HG03565 (cell line): Measurements from ENCODE around the gene SKA3.
"Not testable (repeated sequence)": the region's sequence is repeated elsewhere in the genome, so short reads cannot be mapped to it uniquely, and the experiment has no call there.

ENCODE experiments used
- ATAC-seq: cut with Tn5 transposase; IDR thresholded peaks from one replicate; pipeline ENCODE4 v1.9.1; 2021; ENCODE audit warnings: mild to moderate bottlenecking, moderate library complexity; ENCODE audit not compliant: unreplicated experiment

Gene SKA3

DNA sequence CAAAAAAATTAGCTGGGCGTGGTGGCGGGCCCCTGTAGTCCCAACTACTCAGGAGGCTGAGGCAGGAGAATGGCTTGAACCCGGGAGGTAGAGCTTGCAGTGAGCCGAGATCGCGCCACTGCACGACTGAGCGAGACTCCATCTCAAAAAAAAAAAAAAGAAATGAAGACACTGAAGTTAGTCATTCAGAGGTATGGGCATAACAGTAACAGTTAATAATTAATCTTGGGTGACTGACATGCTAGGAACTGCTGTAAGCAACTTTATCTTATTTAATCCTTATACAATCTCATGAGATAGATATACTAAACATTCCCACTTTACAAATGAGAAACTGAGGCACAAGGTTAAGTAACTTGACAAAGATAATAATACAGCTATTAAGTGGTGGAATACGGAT is 4.9 kb downstream of the SKA3 start:
- no peak for ATAC-seq

DNA sequence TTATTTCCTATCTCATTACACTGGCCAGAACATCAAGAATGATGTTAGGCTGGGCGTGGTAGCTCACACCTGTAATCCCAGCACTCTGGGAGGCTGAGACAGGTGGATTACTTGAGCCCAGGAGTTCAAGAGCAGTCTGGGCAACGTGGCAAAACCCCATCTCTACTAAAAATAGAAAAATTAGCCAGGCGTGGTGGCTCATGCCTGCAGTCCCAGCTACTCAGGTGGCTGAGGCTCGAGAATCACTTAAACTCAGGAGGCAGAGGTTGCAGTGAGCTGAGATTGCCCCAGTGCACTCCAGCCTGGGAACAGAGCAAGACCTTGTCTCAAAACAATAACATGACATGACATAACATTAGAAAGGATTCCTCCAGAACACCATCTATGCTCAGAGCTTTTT is 10.7 kb downstream of the SKA3 start:
- not testable (repeated sequence) for ATAC-seq

DNA sequence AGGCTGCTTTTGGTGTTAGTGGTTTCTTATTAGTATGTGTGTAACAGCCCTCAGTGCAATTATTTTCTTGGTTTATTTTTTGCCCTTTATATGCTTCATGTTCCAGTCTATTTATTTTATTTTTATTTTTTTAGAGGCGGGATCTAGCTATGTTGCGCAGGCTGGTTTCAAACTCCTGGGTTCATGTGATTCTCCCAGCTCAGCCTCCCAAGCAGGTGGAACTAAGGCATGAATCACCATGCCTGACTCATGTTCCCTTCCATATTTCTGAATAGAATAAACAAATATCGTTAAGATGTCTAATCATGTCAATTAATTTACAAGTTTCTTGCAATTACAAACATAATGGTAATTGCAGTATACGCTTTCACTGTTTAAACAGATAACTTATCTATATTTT is 11.7 kb downstream of the SKA3 start:
- ATAC-seq: no peak

DNA sequence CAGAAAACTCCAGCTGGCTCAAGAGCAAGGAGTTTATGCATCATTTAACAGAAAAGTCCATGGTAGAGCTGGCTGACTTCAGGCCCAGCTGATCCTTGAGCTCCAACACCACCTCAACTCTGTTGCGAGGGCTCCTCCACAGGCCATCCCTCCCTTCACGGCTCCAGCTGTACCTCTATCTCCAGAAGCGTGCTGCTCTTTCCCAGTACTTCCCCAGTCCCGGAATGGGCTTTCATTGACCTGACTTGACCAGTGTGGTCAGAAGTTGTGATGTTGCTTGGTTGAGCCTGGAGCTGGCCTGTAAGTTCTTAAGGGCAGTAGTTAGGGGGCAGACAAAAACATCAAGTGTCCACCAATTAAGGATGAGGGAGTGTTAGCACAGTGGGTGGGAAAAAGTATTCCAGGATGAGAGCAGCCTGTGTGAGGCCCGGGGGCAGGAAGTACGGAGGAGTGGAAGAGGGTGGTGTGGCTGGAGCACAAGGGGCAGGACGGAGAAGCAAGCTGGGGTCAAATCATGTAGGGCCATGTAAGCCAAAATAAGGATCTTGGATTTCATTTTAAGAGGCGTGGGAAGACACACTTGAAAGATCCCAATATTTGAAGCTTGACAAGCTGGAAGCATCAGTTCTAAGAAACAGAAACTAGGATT is 24.0 kb downstream of the SKA3 start:
- no peak for ATAC-seq

DNA sequence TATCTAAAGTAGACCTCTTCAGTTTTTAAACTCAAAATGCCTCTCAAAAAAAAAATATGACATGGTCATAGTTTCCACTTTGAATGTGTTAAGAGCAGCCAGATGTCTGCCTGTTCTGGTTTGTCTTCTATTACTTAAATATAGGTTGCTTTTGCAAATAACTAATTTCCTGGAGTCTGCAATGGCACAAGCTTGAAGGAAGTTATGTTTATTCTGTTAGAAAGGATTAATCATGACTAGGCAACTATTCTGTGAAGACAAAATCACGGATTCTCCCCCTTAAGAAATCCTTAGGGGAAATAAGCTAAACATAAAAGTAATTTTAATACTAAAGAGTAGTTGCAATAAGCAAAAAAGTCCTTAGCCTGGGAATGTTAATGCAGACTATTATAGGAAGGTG is 26.3 kb downstream of the SKA3 start:
- ATAC-seq: no peak

DNA sequence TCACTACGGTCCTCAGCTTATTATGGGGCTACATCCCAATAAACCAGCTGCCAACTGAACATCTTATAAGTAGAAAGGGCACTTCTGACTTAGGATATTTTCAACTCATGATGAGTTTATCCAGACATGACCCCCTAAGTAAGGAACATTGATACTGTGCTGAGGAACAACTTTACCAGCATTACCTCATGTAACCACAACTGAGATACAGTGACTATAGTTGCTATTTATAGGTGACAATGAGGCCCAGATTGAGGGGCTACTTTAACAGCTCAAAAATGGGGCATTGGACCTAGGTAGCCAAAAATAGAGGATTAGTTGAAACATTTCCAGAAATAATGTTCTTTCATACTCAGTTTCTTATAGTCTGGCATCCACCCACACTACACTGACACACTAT is 26.8 kb downstream of the SKA3 start:
- no peak for ATAC-seq

DNA sequence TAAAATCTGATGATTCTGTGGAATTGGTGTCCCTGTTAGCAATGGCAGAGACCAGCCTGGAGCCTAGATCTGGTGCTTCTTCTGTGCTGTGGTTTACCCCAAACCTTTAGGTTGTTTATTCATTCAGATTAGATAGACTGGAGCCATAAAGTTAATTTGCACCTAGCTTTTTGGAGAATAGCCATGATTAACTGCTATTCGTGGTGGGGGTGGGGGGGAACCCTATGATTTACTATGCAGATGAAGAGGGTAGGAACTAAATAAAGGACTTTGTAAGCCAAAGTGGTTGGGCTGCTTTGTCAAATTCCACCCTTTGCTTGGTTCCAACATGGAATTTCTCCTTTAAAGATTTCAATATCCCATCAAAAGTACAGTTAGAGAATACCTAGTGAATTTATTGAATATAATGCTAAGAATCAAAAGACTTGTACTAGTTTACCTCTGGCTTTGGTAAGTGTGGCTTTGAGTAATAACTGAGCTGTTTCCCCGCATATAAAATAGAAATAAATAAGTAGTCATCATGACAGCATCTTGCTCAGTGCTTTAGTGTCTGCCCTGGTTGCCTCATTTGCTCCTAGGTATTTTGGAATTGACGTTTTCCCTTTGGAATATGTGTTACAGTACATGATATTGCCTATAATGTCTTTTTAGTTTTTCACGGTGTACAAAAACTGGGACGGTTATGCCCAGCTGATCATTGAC is 27.6 kb downstream of the SKA3 start:
- ATAC-seq: no peak

DNA sequence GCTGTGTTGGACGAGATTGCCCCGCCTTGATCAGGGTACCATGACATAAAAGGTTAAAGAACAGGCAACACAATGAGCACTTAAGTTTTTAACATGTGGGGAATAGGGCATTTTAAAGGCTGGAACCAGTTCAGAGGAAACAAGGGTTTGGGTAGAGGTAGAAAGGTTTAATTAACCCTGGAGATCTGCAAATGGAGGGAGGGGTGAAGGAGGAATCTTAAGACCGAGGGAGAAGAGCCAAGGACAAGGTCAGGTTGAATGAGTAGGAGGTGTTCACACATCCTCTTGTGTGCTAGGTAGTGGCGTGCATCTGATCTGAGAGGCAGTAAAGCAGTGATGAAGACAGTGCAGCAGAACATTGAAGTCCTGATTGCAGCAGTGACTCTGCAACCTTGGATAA is 28.5 kb downstream of the SKA3 start:
- no peak for ATAC-seq

DNA sequence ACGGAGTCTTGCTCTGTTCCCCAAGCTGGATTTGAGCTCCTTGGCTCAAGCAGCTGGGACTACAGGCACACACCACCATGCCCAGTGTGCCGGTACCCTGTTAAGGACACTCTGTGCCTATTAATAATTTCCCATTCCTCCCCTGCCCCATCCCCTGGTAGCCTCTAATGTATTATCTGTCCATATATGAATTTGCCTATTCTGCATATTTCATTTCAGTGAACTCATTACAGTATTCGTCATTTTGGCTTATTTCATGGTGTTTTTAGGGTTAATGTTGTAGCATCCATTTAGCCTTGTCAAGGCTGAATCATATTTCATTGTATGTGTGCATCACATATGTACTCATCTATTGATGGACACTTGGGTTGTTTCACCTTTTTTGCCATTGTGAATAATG is 33.6 kb downstream of the SKA3 start:
- no peak for ATAC-seq

DNA sequence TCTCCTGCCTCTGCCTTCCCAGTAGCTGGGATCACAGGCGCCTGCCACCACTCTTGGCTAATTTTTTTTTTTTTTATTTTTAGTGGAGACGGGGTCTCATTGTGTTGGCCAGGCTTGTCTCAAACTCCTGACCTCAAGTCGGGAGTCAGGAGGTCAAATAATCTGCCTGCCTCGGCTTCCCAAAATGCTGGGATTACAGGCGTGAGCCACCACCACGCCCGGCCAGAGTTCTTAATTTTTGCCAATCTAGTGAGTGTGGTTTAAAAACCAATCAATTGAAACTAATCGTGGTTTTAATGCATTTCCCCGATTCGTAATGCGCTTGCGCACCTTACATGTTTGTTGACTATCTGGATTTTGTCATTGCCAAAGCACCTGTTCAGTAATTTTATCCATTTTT is 37.0 kb downstream of the SKA3 start:
- ATAC-seq: no peak

DNA sequence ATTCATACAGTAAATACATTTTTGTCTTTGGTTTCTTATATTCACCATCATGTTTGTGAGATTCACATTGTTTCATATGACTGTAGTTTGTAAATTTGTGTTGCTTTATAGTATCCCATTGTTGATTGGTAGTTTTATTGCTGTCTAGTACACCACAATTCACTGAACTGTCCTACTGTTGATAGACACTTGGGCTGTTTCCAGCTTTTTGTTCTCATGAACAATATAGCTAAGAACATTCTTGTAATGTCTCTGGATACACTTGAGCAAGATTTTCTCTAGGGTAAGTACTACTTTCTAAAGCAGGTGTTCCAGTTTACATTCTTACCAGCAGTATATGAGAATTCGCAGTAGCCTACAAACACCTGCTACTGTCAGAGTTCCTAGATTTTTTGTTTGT is 37.8 kb downstream of the SKA3 start:
- no peak for ATAC-seq

DNA sequence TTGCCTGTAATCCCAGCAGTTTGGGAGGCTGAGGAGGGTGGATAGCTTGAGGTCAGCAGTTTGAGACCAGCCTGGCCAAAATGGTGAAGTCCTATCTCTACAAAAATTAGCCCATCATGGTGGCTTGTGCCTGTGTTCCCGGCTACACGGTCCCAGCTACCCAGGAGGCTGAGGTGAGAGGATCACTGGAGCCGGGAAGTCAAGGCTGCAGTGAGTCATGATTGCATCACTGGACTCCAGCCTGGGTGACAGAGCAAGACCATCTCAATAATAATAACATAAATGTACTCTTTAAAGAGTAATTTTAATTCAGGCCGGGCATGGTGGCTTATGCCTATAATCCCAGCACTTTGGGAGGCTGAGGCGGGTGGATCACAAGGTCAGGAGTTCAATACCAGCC is 38.7 kb downstream of the SKA3 start:
- no peak for ATAC-seq

DNA sequence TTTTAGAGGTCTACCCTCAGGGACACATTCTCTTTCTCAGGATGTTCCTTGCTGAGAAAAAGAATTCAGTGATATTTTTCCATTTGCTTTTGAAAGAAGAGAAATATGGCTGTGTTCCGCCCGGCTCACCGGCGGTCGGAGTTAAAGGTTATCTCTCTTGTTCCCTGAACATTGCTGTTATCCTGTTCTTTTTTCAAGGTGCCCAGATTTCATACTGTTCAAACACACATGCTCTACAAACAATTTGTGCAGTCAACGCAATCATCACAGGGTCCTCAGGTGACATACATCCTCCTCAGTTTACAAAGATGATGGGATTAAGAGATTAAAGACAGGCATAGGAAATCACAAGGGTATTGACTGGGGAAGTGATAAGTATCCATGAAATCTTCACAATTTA is 40.5 kb downstream of the SKA3 start:
- ATAC-seq: not testable (repeated sequence)

DNA sequence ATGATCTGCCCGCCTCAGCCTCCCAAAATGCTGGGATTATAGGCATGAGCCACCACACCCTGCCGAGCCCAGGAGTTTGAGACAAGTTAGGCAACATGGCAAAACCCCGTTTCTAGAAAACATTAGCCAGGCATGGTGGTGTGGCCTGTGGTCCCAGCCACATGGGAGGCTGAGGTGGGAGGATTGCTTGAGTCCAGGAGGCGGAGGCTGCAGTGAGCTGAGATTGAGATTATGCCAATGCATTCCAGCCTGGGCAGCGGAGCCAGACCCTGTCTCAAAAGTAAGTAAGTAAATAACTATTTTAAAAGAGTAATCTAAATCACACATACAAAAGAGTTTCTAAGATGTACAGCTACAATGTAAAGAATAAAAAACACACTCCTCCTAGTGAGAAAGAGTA is 41.9 kb downstream of the SKA3 start:
- ATAC-seq: no peak

DNA sequence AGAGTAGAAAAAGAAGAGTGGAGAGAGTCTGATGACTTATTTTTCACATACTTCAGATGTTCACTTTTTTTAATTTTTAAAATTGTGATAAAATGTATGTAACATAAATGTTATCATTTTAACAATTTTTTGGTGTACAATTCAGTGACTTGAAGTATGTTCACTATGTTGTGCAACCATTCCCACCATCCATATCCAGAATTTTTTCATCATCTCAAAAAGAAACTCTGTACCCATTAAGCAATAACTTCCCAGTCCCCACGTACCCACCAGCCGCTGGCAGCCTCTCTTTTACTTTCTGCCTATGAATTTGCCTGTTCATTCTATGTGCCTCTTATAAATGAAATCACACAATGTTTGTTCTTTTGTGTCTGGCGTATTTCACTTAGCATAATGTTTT is 43.3 kb downstream of the SKA3 start:
- ATAC-seq: no peak

DNA sequence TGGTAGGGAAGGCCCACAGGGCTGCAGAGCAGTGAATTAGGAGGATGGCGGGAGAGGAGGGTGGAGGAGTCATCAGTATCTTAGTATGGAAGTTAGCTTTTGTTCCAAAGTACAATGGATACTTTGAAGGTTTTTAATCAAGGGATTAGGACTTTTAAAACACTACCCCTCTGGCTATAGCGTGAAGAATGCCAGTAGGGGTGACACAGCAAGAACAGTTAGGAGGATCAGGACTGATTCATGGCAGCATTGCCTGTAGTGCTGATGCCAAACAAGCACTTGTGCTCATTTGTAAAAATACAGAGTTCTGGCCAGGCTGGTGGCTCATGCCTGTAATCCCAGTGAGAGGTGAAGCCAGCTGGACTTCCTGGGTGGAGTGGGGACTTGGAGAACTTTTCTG is 46.2 kb downstream of the SKA3 start:
- no peak for ATAC-seq

DNA sequence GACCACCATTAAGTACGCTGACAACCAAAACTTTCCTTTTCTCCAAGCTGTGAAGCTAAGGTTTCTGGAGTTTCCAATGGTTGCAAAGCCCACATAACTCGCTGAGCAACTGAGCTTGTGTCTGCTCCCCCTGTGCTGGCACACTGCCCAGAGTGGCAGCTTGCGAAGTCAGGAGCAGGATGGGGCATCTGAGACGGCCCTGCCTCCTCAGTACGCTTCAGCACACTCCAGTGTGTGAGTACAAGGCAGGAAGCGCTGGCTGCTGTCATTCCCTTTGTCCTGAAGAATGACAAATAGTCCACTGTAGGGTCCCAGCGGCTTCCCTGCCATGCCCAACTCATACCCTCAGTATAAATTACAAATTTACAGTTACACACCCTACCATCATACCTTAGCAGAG is 51.5 kb downstream of the SKA3 start:
- no peak for ATAC-seq

DNA sequence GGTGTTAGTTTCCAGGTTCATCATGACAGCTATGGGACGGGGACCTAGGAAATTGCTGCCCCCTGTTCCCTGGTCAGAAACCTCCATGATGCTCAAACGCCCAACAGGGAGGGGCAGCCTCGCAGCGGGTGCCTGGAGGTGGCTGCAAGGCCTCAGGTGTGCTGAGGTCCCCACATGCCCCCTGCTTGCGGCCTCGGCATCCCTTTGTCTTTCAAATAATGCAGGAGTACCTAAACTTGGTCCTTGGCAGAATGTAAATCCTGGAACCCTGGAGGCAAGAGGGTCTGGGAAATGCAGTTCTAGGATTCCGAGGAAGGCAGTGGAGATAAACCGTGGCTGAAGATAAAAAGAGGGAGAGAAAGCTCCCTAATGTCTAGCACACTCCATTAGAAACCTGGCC is 52.4 kb downstream of the SKA3 start:
- ATAC-seq: no peak

DNA sequence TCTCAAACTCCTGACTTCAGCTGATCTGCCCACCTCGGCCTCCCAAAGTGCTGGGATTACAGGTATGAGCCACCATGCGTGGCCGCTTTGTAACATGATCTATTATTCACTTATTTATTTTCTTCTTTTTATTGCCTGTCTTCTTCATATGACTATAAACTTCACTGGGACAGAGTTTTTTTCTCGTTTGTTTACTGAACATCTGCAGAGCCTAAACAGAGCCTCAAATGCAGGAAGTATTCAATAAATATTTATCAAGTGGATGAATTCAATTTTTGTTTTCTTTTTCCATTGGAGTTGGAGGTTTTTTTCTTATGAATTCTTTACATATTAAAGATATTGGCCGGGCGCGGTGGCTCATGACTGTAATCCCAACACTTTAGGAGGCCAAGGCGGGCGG is 54.7 kb downstream of the SKA3 start:
- no peak for ATAC-seq

DNA sequence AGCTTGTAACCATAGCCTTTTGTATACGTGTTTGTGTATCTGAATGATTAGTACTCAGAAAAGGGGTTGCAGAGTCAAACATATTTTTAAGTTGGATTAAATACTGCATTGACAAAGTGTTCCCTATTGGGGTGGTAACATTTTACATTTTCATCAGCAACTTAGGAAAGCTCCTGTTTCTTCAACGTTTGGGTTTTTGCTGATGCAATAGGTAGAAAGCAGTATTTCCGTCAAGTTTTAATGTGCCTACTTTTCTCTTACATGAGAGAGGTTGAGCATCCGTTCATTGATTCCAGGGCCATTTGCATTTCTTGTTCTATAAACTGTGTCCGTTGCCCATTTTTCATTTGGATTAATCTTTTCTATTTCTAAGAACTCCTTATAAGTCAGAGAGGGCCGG is 56.2 kb downstream of the SKA3 start:
- ATAC-seq: no peak

DNA sequence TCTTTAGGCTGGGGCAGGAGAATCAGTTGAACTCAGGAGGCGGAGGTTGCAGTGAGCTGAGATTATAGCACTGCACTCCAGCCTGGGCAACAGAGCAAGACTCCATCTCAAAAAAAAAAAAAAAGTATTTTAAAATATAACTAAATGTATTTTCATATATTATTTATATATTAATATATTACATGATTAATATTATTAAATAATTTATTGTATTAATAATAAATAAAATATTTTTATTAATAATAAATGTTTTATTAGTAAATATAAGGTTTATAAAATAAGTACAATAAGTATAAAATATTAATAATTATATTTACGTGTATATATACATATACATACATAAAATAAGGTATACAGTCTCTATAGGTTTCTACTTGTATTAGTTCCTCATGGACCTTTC is 56.8 kb downstream of the SKA3 start:
- ATAC-seq: no peak

DNA sequence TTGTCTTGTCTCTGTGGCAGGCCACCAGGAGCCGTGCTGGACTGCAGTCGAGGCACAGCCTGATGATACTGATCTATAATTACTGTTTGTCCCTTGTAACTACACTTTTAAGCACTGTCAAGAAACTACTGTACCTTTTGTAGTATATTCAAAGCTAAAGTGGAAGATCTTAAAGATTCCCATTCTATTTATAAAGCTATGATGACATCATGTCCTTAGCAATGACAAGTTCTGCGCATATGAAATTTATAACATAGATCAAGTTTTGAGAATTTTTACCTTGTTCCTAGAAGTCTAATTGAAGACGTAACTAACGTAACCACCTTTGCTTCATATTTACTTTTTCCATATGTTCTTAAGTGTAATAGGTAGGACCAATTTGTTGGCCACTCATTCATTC is 58.2 kb downstream of the SKA3 start:
- ATAC-seq: no peak
